Breast epithelium (tissue), 4 donors: Measurements from ENCODE around the gene SLC39A7. TPM values are rescaled to one million over a fixed set of nuclear protein-coding genes. Genes with fewer than 3 reads are reported as not detected.

Source experiments
- DNase-seq, 2 donors: peaks; one replicate each; pipeline ENCODE4 v3.0.0-alpha.2; 2019; ENCODE audit warnings: low spot score in 2 of 2
- H3K27ac ChIP-seq, 2 donors: fragments of 200-600 bp; sonication (generic) in 1 of 2; one replicate each; pipeline ENCODE4 v1.5.1; 2016 to 2019; ENCODE audit warnings: mild to moderate bottlenecking in 1 of 2
- H3K27me3 ChIP-seq, 2 donors: fragments of 200-600 bp; sonication (generic) in 1 of 2; one replicate each; pipeline versions ENCODE4 v1.5.1 to v1.6.0; 2017 to 2019; ENCODE audit warnings: control low read depth in 1 of 2, mild to moderate bottlenecking in 1 of 2
- H3K36me3 ChIP-seq: fragments of 200-600 bp; one replicate; pipeline ENCODE4 v1.5.1; 2019
- H3K4me1 ChIP-seq, 2 donors: fragments of 200-600 bp; sonication (generic); one replicate each; pipeline ENCODE4 v1.5.1; 2016 to 2019; ENCODE audit warnings: control low read depth in 1 of 2
- H3K4me3 ChIP-seq, 3 donors: fragments of 200-600 bp; sonication (generic); 1 replicate in 2 of 3; 2 replicates in 1 of 3; pipeline ENCODE4 v1.5.1; 2016 to 2019; ENCODE audit warnings: mild to moderate bottlenecking in 3 of 3, moderate library complexity in 2 of 3
- H3K9me3 ChIP-seq, 2 donors: fragments of 200-600 bp; sonication (generic) in 1 of 2; one replicate each; pipeline ENCODE4 v1.5.1; 2016 to 2019; ENCODE audit warnings: control low read depth in 1 of 2
- CTCF ChIP-seq, 3 donors: fragments of 450-650 bp; IDR thresholded peaks; one replicate each; pipeline ENCODE4 v1.5.1; 2016 to 2017; ENCODE audit warnings: antibody characterized with exemption in 3 of 3, mild to moderate bottlenecking in 3 of 3, moderate library complexity in 3 of 3
- POLR2A ChIP-seq: fragments of 450-650 bp; IDR thresholded peaks from one replicate; pipeline ENCODE4 v1.6.1; 2016; ENCODE audit warnings: antibody characterized with exemption, mild to moderate bottlenecking, moderate library complexity
- POLR2AphosphoS5 ChIP-seq, 3 donors: sonication (generic); formaldehyde crosslinking; IDR thresholded peaks; one replicate each; pipeline ENCODE4 v1.6.1; 2017; ENCODE audit warnings: antibody characterized with exemption in 3 of 3
- intact Hi-C: fragments of 100-400 bp; cut with DNase I; formaldehyde crosslinking; loops from one replicate; pipeline ENCODE4 v1.15.1; 2023; ENCODE audit warnings: low total_unique reads
- total RNA-seq, 3 donors: library from RNA; depleted of rRNA; stranded (reverse); fragments of >200 nt; gene quantifications; one replicate each; pipeline ENCODE4 v1.1.0, GENCODE V29; 2016

The SLC39A7 gene
- total RNA-seq, 3 donors from 2014 or later: 55.0 to 79.3 (median 74.1) TPM

- H3K4me1 ChIP-seq: peaks cover 9 to 27% of the 10 kb centered on the region in 2 donors
- DNase-seq: no peak
- H3K27me3 ChIP-seq: no peaks in the 10 kb centered on the region
- TF ChIP-seq CTCF (IDR thresholded peaks at IDR 0.05) (no peak), POLR2AphosphoS5 (IDR thresholded peaks at IDR 0.05) (no peak), POLR2A (no peak)
- H3K27ac ChIP-seq: peak overlapping the region; percentile 97 to 99
- peak overlapping the region; percentile 73 to 91 (median 91) for H3K4me3 ChIP-seq
- H3K36me3 ChIP-seq: no peaks in the 10 kb centered on the region
- intact Hi-C loops: no loop called here
- no peaks in the 10 kb centered on the region for H3K9me3 ChIP-seq
These were observed 6.3 kb downstream of the SLC39A7 start for GRCh38 chr6:33206864-33207551.

- Histone ChIP-seq H3K4me1 (peaks cover 5 to 22% of the 10 kb centered on the region in 2 donors), H3K4me3 (peak overlapping the region; percentile 73 to 91 (median 91)), H3K27me3 (no peaks in the 10 kb centered on the region), H3K36me3 (no peaks in the 10 kb centered on the region), H3K9me3 (no peaks in the 10 kb centered on the region), H3K27ac (peak overlapping the region; percentile 97 to 99)
- peak; percentile 69 to 73 for DNase-seq
- intact Hi-C loops: no loop called here
- TF ChIP-seq POLR2A (no peak), CTCF (IDR thresholded peaks at IDR 0.05) (no peak), POLR2AphosphoS5 (IDR thresholded peaks at IDR 0.05) (no peak)
These were observed 7.0 kb downstream of the SLC39A7 start for GRCh38 chr6:33207552-33208090.

- intact Hi-C loops: no loop called here
- Histone ChIP-seq H3K9me3 (no peaks in the 10 kb centered on the region), H3K36me3 (no peaks in the 10 kb centered on the region), H3K27me3 (no peaks in the 10 kb centered on the region), H3K27ac (peak within 1 kb of the TSS; percentile 97 to 99), H3K4me1 (peaks cover 5 to 22% of the 10 kb centered on the region in 2 donors), H3K4me3 (peak within 1 kb of the TSS; percentile 73 to 91 (median 91))
- peak; percentile 87 for DNase-seq
- TF ChIP-seq CTCF (IDR thresholded peaks at IDR 0.05): no peak
- peak; percentile 98 for TF ChIP-seq POLR2A
- peak; percentile 99 to 100 (median 99) for TF ChIP-seq POLR2AphosphoS5 (IDR thresholded peaks at IDR 0.05)
These were observed 7.7 kb downstream of the SLC39A7 start, which contains the start of gene RING1 for GRCh38 chr6:33208091-33208967. Gene RING1, plus strand, starts transcription at chr6:33208500. Its CDS starts 323 bp downstream, at chr6:33208823.

GRCh38 chr6:33209856-33210255 is 9.2 kb downstream of the SLC39A7 start:
- DNase-seq: no peak
- Histone ChIP-seq H3K4me3 (no peak overlapping the region), H3K4me1 (peaks cover 5 to 10% of the 10 kb centered on the region in 2 donors), H3K27me3 (no peaks in the 10 kb centered on the region), H3K36me3 (no peaks in the 10 kb centered on the region), H3K27ac (no peak overlapping the region), H3K9me3 (no peaks in the 10 kb centered on the region)
- TF ChIP-seq POLR2A (no peak), CTCF (IDR thresholded peaks at IDR 0.05) (no peak), POLR2AphosphoS5 (IDR thresholded peaks at IDR 0.05) (no peak)
- intact Hi-C loops: no loop called here
